IPS-20b (cell line): ENCODE results near the gene VMP1.
A peak's percentile ranks its signal among the peaks of the same experiment; 100 is the strongest.
"Not testable (repeated sequence)": the region's sequence is repeated elsewhere in the genome, so short reads cannot be mapped to it uniquely, and the experiment has no call there.

Experiments
- H3K27ac ChIP-seq: one replicate; pipeline ENCODE4 v1.5.1; 2013; ENCODE audit warnings: low read length
- H3K27me3 ChIP-seq: 2 replicates; pipeline ENCODE4 v1.6.1; 2013; ENCODE audit warnings: mild to moderate bottlenecking, low read length, inconsistent platforms; ENCODE audit not compliant: insufficient read depth
- H3K36me3 ChIP-seq: 2 replicates; pipeline ENCODE4 v1.6.1; 2013; ENCODE audit warnings: low read depth, mild to moderate bottlenecking, inconsistent platforms, low read length, moderate library complexity; ENCODE audit not compliant: insufficient read depth
- H3K4me1 ChIP-seq: 2 replicates; pipeline ENCODE4 v1.6.1; 2013; ENCODE audit warnings: mild to moderate bottlenecking, control low read depth, inconsistent platforms, low read length, moderate library complexity; ENCODE audit not compliant: insufficient read depth
- H3K4me3 ChIP-seq: 2 replicates; pipeline ENCODE4 v1.5.1; 2013; ENCODE audit warnings: mild to moderate bottlenecking, low read length, inconsistent platforms
- H3K9ac ChIP-seq: 2 replicates; pipeline ENCODE4 v1.6.1; 2013; ENCODE audit warnings: low read depth, mild to moderate bottlenecking, inconsistent platforms, low read length, moderate library complexity
- H3K9me3 ChIP-seq: 2 replicates; pipeline ENCODE4 v1.6.1; 2013; ENCODE audit warnings: mild to moderate bottlenecking, low read depth, low read length, inconsistent platforms; ENCODE audit not compliant: insufficient read depth

The VMP1 gene

DNA sequence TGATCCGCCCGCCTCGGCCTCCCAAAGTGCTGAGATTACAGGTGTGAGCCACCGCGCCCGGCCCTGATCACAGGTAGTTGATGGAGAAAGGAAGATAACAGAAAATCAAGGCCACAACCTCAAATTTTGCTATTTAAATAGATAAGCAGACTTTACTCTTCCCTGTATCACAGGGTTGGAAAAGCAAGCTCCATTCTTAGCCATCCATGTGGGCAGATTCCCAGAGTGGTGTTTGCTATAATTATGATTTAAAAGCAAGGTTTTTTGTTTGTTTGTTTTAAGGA lies 140.9 kb downstream of the VMP1 start:
- H3K9ac ChIP-seq = no peak overlapping the region
- H3K27ac ChIP-seq = no peak overlapping the region
- H3K4me3 ChIP-seq = no peak overlapping the region
- no peaks in the 10 kb centered on the region for H3K36me3 ChIP-seq
- H3K4me1 ChIP-seq = peaks cover 25% of the 10 kb centered on the region
- no peaks in the 10 kb centered on the region for H3K27me3 ChIP-seq
- H3K9me3 ChIP-seq = no peaks in the 10 kb centered on the region

DNA sequence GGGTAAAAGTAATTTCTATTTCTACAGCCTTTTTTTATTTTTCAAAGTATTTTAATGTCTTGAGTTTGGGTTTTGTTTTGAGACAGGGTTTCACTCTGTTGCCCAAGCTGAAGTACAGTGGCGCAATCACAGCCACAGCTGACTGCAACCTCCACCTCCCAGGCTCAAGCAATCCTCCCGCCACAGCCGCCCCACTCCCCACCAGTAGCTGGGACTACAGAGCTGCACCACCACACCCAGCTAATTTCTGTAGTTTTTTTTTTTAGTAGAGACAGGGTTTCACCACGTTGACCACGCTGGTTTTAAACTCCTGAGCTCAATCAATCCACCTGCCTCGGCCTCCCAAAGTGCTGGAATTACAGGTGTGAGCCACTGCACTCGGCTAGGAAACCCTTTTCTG lies 141.3 kb downstream of the VMP1 start:
- no peaks in the 10 kb centered on the region for H3K9me3 ChIP-seq
- H3K27ac ChIP-seq = no peak overlapping the region
- peaks cover 30% of the 10 kb centered on the region for H3K4me1 ChIP-seq
- no peak overlapping the region for H3K9ac ChIP-seq
- no peak overlapping the region for H3K4me3 ChIP-seq
- no peaks in the 10 kb centered on the region for H3K27me3 ChIP-seq
- no peaks in the 10 kb centered on the region for H3K36me3 ChIP-seq

DNA sequence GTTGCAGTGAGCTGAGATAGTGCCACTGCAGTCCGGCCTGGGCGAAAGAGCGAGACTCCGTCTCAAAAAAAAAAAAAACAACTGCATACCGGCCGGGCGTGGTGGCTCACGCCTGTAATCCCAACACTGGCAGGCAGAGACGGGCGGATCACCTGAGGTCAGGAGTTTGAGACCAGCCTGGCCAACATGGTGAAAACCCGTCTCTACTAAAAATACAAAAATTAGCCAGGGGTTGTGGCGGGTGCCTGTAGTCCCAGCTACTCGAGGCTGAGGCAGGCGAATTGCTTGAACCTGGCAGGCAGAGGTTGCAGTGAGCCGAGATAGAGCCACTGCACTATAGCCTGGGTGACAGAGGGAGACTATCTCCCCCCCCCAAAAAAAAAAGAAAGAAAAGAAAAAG lies 142.9 kb downstream of the VMP1 start:
- not testable (repeated sequence) for H3K27ac ChIP-seq, H3K9me3 ChIP-seq, H3K4me3 ChIP-seq, H3K9ac ChIP-seq, H3K36me3 ChIP-seq, H3K27me3 ChIP-seq
- peaks cover 31% of the 10 kb centered on the region for H3K4me1 ChIP-seq

DNA sequence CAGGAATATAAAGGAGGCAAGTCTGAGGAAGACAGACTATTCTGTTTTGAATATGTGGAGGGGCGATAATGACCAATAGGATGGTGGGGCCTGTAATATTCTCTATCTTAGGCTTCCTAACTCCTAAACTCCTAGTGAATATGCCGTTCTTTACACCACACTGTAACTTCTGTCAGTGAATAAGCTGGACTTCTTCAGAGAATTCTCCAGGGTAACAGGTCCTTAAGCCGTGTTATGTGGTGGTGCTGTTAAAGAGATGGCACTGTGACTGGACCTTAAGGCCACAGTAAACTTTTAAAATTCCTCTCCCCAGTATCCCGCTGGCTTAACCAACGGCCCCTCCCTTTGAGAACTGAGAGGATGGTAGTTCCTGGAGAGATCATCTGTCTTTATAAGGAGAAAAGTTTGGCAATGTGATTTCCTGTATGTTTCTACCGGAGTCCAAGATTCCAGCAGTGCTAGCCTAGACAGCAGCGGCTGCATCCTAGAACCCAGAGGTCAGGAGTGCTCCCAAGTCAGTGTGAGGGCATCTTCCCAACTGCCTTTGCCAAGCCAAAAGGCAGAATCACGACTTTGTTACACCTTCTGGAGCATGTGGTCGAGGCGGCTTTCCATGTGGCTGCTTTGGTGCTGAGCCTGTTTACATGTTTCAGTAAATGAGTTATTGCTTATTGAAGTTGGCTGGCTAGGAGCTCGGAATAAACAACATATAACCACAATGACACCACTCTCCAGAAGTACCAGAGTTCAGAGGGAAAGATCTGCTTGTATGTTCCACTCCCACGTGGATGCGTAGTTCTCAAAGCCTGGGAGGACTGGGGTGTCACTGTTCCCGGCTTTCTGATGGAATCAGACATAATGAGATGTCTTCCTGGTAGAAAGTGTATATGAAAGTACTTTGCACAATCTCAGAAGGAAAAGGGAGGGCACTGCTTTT lies 144.3 kb downstream of the VMP1 start:
- Histone ChIP-seq H3K36me3 (no peaks in the 10 kb centered on the region), H3K27me3 (no peaks in the 10 kb centered on the region), H3K4me3 (no peak overlapping the region), H3K9me3 (no peaks in the 10 kb centered on the region), H3K4me1 (peaks cover 18% of the 10 kb centered on the region), H3K9ac (no peak overlapping the region), H3K27ac (no peak overlapping the region)

DNA sequence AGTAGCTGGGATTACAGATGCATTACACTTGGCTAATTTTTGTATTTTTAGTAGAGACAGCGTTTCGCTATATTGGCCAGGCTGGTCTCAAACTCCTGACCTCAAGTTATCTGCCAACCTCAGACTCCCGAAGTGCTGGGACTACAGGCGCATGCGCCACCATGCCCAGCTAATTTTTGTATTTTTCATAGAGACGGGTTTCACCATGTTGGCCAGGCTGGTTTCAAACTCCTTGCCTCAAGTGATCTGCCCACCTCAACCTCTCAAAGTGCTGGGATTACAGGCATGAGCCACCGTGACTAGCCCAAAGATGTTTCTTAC lies 145.4 kb downstream of the VMP1 start:
- H3K9ac ChIP-seq = peak overlapping the region; percentile 45
- not testable (repeated sequence) for H3K9me3 ChIP-seq, H3K4me3 ChIP-seq, H3K27me3 ChIP-seq, H3K36me3 ChIP-seq
- H3K4me1 ChIP-seq = peaks cover 22% of the 10 kb centered on the region
- H3K27ac ChIP-seq = peak overlapping the region; percentile 54

GRCh38 chr17:59853168-59853918 lies 145.9 kb downstream of the VMP1 start:
- no peak overlapping the region for H3K4me3 ChIP-seq
- H3K9ac ChIP-seq = peak overlapping the region; percentile 45
- peaks cover 22% of the 10 kb centered on the region for H3K4me1 ChIP-seq
- H3K27me3 ChIP-seq = no peaks in the 10 kb centered on the region
- no peaks in the 10 kb centered on the region for H3K9me3 ChIP-seq
- H3K27ac ChIP-seq = peak overlapping the region; percentile 54
- no peaks in the 10 kb centered on the region for H3K36me3 ChIP-seq

DNA sequence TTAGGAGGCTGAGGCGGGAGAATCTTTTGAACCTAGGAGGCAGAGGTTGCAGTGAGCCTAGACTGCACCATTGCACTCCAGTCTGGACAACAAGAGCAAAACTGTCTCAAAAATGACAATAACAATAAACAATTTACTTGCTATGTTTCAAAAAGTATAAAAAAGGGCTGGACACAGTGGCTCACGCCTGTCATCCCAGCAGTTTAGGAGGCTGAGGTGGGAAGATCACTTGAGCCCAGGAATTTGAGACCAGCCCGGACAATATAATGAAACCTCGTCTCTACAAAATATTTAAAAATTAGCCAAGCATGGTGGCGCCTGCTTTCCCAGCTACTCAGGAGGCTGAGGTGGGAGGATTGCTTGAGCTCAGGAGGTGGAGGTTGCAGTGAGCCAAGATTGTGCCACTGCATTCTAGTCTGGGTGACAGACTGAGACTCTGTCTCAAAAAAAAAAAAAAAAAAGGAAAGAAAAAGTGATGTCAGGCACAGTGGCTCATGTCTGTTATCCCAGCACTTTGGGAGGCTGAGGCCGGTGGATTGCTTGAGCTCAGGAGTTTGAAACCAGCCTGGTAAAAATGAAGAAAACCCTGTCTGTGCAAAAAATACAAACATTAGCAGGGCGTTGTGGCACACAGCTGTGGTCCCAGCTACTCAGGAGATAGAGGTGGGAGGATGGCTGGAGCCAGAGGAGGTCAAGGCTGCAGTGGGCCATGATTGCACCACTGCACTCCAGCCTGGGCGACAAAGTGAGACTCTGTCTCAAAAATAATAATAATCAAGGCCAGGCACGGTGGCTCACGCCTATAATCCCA lies 146.7 kb downstream of the VMP1 start:
- H3K4me1 ChIP-seq = peaks cover 22% of the 10 kb centered on the region
- H3K4me3 ChIP-seq = not testable (repeated sequence)

DNA sequence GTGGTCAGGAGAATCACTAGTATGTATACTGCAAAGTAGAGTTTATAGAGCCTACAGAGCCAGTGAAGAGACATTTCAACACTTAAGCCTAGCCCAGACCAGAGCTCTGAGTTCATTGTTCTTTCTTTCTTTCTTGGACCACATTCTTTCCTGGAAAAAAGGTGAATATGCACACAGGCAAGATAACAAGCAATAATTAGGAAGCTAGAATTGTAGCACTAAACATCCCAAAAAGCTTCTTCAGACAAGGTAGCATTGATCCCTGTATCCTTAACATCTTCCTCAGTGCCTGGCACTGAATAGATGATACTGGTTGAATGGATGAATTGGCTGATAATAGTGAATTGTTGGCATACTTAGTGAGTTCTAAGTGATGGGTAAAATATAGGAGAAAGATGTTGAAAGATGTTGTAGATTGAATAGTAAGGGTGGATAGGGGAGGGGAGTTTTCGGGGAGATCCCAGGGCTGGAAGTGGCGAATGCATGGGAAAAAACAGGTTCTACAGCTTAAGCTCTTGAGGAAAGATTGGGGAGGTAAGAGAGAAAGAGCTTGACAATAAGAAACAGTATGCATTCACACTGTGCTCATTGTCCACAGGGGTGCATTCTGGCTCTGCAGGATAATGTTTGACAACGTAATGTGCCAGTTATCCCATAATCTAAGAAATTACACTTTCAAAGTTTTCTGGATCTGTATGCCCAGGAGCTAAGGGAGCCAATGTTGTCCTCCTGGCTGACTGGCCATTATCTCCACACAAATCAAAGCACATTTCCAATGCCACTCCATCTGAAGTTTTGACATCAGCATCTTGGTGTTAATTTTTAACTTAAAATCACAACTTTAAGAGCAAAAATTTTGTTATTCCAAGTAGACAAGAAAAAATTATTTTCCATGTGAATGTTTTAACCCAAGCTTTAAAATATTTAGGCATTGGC lies 149.7 kb downstream of the VMP1 start:
- H3K27me3 ChIP-seq = no peaks in the 10 kb centered on the region
- H3K9me3 ChIP-seq = no peaks in the 10 kb centered on the region
- no peak overlapping the region for H3K4me3 ChIP-seq
- peaks cover 12% of the 10 kb centered on the region; the same call in 1 of the 2 replicates for H3K36me3 ChIP-seq
- H3K4me1 ChIP-seq = peaks cover 17% of the 10 kb centered on the region
- no peak overlapping the region for H3K9ac ChIP-seq
- no peak overlapping the region for H3K27ac ChIP-seq

More for the DNA sequence above, 146.7 kb downstream of the VMP1 start:
- not testable (repeated sequence) for H3K36me3 ChIP-seq, H3K27me3 ChIP-seq, H3K9ac ChIP-seq, H3K9me3 ChIP-seq, H3K27ac ChIP-seq

GRCh38 chr17:59858167-59858816 lies 150.8 kb downstream of the VMP1 start:
- H3K4me1 ChIP-seq = peaks cover 13% of the 10 kb centered on the region
- no peaks in the 10 kb centered on the region for H3K9me3 ChIP-seq
- H3K36me3 ChIP-seq = peaks cover 20% of the 10 kb centered on the region
- no peaks in the 10 kb centered on the region for H3K27me3 ChIP-seq
- no peak overlapping the region for H3K4me3 ChIP-seq
- no peak overlapping the region for H3K9ac ChIP-seq
- no peak overlapping the region for H3K27ac ChIP-seq

GRCh38 chr17:59858932-59859331 lies 151.5 kb downstream of the VMP1 start:
- no peaks in the 10 kb centered on the region for H3K9me3 ChIP-seq
- peaks cover 24% of the 10 kb centered on the region for H3K36me3 ChIP-seq
- peaks cover 6% of the 10 kb centered on the region for H3K4me1 ChIP-seq
- no peak overlapping the region for H3K27ac ChIP-seq
- H3K9ac ChIP-seq = no peak overlapping the region
- no peak overlapping the region for H3K4me3 ChIP-seq
- H3K27me3 ChIP-seq = no peaks in the 10 kb centered on the region
